ENCODE measurements around the gene HSPA12B. TPM values are rescaled to one million over a fixed set of nuclear protein-coding genes. Genes with fewer than 3 reads are reported as not detected.
A peak's percentile ranks its signal among the peaks of the same experiment; 100 is the strongest.

HSPA12B gene
- total and polyA plus RNA-seq, 2 of the 13 experiments (the other 11 are each of a cell fraction or from before 2014, with no cell fraction given): 0.01 TPM; not detected in 1

- TF ChIP-seq SRSF4 (IDR thresholded peaks at IDR 0.05; ENCODE audit: low read depth, low read length, poor library complexity, severe bottlenecking) (no peak), SMC3 (IDR thresholded peaks at IDR 0.05; ENCODE audit: low read length) (peak; percentile 74), ZBTB42 (CRISPR knock-in tag; IDR thresholded peaks at IDR 0.05) (peak; percentile 23; the same call in 1 of the 2 replicates), KAT8 (CRISPR knock-in tag; IDR thresholded peaks at IDR 0.05) (peak; percentile 90), SOX5 (CRISPR knock-in tag; IDR thresholded peaks at IDR 0.05; ENCODE audit: borderline replicate concordance) (no peak), ZNF367 (CRISPR knock-in tag; IDR thresholded peaks at IDR 0.05; ENCODE audit: borderline replicate concordance) (no peak), TAF1 (CRISPR knock-in tag; IDR thresholded peaks at IDR 0.05) (no peak; the same call in 1 of the 2 replicates), ZNF687 (CRISPR knock-in tag; IDR thresholded peaks at IDR 0.05) (peak; percentile 66), ZNF557 (CRISPR knock-in tag; IDR thresholded peaks at IDR 0.05) (peak; percentile 51; the same call in 1 of the 2 replicates), SRSF1 (optimal IDR thresholded peaks at IDR 0.05; ENCODE audit: low read depth, low read length) (peak; percentile 74), HNRNPLL (IDR thresholded peaks at IDR 0.05; ENCODE audit: low read depth, low read length, poor library complexity, severe bottlenecking) (no peak), DZIP1 (CRISPR knock-in tag; IDR thresholded peaks at IDR 0.05) (0 out of 2 replicates have a peak, but pooled peaks have one; percentile 52)
Observed at GRCh38 chr20:3781153-3781910, 48.8 kb downstream of the HSPA12B start, which contains the start of gene SPEF1 (continued).

Data from HepG2 (cell line).